ENCODE data around the gene DHRS7B. TPM values are rescaled to one million over a fixed set of nuclear protein-coding genes. Genes with fewer than 3 reads are reported as not detected.
"Not testable (repeated sequence)": the region's sequence is repeated elsewhere in the genome, so short reads cannot be mapped to it uniquely, and the experiment has no call there.

The DHRS7B gene
- polyA plus RNA-seq, 1 of the 3 experiments (the other 2 are of a cell fraction), result 17.8 TPM

DNA sequence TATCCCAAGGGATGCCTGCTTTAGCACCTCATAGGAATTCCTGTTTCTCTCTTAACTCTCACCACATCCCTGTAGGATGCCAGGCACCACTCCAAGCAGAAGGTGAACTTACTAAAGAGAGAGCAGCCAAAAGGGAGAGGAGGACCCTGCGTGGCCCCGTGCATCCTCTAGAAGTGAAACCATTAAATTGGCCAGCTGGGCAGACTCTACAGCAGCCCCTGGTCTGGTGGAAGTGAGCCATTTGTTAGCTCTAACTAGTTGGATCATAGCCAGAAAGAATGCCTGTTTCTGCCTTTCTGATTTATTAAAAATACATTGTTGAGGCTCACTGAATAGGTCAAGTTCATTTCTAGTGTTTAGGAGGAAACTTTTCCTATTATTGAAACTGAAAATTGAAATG lies 64.9 kb downstream of the DHRS7B start:
- H3F3A ChIP-seq (replicated peaks; ENCODE audit: insufficient read depth), result peaks cover 4% of the 10 kb centered on the region
- H3K27ac ChIP-seq (ENCODE audit: low read depth in 2 of 2, low read length in 1 of 2), result no peak overlapping the region
- DNase-seq, result peak; percentile 52
- H3K27me3 ChIP-seq (ENCODE audit: insufficient read depth), result no peaks in the 10 kb centered on the region
- peaks cover 0 to 2% of the 10 kb centered on the region in 2 experiments for H3K36me3 ChIP-seq (replicated peaks in 1 of 2; ENCODE audit: control insufficient read depth in 1 of 2, insufficient read depth in 2 of 2, low read length in 1 of 2)
- WGBS (ENCODE audit: low lambda C conversion rate), result 21% methylated on average over 2 of the region's 2 CpGs
- no peak overlapping the region for H3K9ac ChIP-seq
- POLR2A ChIA-PET, result no interaction called here
- H3K4me3 ChIP-seq (ENCODE audit: low read depth in 2 of 2, low read length in 1 of 2), result no peak overlapping the region
- CTCF ChIA-PET, result interaction anchor here (0.9 kb wide), 1 partner anchor 9 kb away, joined by 3 read pairs; no protein-coding TSS in a partner anchor
- TF ChIP-seq RCOR1 (IDR thresholded peaks at IDR 0.05; ENCODE audit: low read length) (no peak), MXI1 (IDR thresholded peaks at IDR 0.05; ENCODE audit: low read depth, low read length) (no peak), POLR2AphosphoS5 (IDR thresholded peaks at IDR 0.05; ENCODE audit: low read depth, low read length) (no peak), FOXJ3 (CRISPR knock-in tag; IDR thresholded peaks at IDR 0.05) (no peak), SMC3 (IDR thresholded peaks at IDR 0.05; ENCODE audit: low read depth, low read length) (no peak), TEAD4 (IDR thresholded peaks at IDR 0.05; ENCODE audit: borderline replicate concordance, insufficient read depth) (no peak), EP300 (IDR thresholded peaks at IDR 0.05; ENCODE audit: borderline replicate concordance in 1 of 2, low read depth in 1 of 2, low read length in 1 of 2) (no peak), NRF1 (IDR thresholded peaks at IDR 0.05; ENCODE audit: low read depth, low read length) (no peak), RFX5 (IDR thresholded peaks at IDR 0.05; ENCODE audit: low read length) (no peak), YY1 (IDR thresholded peaks at IDR 0.05; ENCODE audit: low read depth) (no peak), GABPA (IDR thresholded peaks at IDR 0.05; ENCODE audit: low read depth) (no peak), TCF12 (IDR thresholded peaks at IDR 0.05) (no peak), RXRA (IDR thresholded peaks at IDR 0.05; ENCODE audit: borderline replicate concordance, low read depth) (no peak), RAD21 (IDR thresholded peaks at IDR 0.05; ENCODE audit: low read length) (no peak), CHD2 (IDR thresholded peaks at IDR 0.05; ENCODE audit: low read length, partially characterized antibody) (no peak), EZH2phosphoT487 (IDR thresholded peaks at IDR 0.05; ENCODE audit: borderline replicate concordance, low read depth) (no peak)
- TF ChIP-seq, protein P1, sequence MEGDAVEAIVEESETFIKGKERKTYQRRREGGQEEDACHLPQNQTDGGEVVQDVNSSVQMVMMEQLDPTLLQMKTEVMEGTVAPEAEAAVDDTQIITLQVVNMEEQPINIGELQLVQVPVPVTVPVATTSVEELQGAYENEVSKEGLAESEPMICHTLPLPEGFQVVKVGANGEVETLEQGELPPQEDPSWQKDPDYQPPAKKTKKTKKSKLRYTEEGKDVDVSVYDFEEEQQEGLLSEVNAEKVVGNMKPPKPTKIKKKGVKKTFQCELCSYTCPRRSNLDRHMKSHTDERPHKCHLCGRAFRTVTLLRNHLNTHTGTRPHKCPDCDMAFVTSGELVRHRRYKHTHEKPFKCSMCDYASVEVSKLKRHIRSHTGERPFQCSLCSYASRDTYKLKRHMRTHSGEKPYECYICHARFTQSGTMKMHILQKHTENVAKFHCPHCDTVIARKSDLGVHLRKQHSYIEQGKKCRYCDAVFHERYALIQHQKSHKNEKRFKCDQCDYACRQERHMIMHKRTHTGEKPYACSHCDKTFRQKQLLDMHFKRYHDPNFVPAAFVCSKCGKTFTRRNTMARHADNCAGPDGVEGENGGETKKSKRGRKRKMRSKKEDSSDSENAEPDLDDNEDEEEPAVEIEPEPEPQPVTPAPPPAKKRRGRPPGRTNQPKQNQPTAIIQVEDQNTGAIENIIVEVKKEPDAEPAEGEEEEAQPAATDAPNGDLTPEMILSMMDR (IDR thresholded peaks at IDR 0.05), result no peak
- TF ChIP-seq, protein P2, sequence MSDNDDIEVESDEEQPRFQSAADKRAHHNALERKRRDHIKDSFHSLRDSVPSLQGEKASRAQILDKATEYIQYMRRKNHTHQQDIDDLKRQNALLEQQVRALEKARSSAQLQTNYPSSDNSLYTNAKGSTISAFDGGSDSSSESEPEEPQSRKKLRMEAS (IDR thresholded peaks at IDR 0.05; ENCODE audit: low read depth), result no peak
- TF ChIP-seq, protein P3, sequence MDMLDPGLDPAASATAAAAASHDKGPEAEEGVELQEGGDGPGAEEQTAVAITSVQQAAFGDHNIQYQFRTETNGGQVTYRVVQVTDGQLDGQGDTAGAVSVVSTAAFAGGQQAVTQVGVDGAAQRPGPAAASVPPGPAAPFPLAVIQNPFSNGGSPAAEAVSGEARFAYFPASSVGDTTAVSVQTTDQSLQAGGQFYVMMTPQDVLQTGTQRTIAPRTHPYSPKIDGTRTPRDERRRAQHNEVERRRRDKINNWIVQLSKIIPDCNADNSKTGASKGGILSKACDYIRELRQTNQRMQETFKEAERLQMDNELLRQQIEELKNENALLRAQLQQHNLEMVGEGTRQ (IDR thresholded peaks at IDR 0.05; ENCODE audit: borderline replicate concordance, low read depth, low read length), result no peak
- TF ChIP-seq, protein P4, sequence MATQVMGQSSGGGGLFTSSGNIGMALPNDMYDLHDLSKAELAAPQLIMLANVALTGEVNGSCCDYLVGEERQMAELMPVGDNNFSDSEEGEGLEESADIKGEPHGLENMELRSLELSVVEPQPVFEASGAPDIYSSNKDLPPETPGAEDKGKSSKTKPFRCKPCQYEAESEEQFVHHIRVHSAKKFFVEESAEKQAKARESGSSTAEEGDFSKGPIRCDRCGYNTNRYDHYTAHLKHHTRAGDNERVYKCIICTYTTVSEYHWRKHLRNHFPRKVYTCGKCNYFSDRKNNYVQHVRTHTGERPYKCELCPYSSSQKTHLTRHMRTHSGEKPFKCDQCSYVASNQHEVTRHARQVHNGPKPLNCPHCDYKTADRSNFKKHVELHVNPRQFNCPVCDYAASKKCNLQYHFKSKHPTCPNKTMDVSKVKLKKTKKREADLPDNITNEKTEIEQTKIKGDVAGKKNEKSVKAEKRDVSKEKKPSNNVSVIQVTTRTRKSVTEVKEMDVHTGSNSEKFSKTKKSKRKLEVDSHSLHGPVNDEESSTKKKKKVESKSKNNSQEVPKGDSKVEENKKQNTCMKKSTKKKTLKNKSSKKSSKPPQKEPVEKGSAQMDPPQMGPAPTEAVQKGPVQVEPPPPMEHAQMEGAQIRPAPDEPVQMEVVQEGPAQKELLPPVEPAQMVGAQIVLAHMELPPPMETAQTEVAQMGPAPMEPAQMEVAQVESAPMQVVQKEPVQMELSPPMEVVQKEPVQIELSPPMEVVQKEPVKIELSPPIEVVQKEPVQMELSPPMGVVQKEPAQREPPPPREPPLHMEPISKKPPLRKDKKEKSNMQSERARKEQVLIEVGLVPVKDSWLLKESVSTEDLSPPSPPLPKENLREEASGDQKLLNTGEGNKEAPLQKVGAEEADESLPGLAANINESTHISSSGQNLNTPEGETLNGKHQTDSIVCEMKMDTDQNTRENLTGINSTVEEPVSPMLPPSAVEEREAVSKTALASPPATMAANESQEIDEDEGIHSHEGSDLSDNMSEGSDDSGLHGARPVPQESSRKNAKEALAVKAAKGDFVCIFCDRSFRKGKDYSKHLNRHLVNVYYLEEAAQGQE (IDR thresholded peaks at IDR 0.05; ENCODE audit: low read depth, low read length), result no peak
- no peak overlapping the region for H3K4me2 ChIP-seq
- H3K79me2 ChIP-seq (ENCODE audit: insufficient read depth), result peaks cover 2% of the 10 kb centered on the region; the same call in 1 of the 2 replicates
- no peaks in the 10 kb centered on the region for H3K9me3 ChIP-seq
- no peak overlapping the region for H2AFZ ChIP-seq (ENCODE audit: low read depth)
- H3K9me2 ChIP-seq, result no peaks in the 10 kb centered on the region
- H4K20me1 ChIP-seq (ENCODE audit: insufficient read depth), result peaks cover under 1% of the 10 kb centered on the region; the same call in 1 of the 2 replicates
- peaks cover 0 to 17% of the 10 kb centered on the region in 2 experiments; a peak in 1 of 4 replicates for H3K4me1 ChIP-seq (ENCODE audit: control insufficient read depth in 1 of 2, insufficient read depth in 2 of 2, low read depth in 1 of 2, low read length in 1 of 2)

DNA sequence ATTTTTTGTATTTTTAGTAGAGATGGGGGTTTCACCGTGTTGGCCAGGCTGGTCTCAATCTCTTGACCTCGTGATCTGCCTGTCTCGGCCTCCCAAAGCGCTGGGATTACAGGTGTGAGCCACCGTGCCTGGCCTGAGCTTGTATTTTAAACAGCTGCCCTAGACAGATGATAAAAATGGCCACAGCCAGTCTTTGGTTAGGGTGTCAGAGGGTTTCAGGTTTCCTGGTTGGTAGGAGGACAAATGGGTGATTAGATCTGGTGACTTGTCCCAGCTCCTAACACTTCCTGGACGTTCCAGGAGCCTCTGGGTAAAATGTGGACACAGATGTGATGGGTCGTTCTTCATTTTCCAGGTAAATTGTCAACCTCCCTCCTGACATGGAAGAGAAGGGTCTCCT lies 65.7 kb downstream of the DHRS7B start:
- H3K4me3 ChIP-seq (ENCODE audit: low read depth in 2 of 2, low read length in 1 of 2); H3K27ac ChIP-seq (ENCODE audit: low read depth in 2 of 2, low read length in 1 of 2); H3F3A ChIP-seq (replicated peaks; ENCODE audit: insufficient read depth); H3K36me3 ChIP-seq (replicated peaks in 1 of 2; ENCODE audit: control insufficient read depth in 1 of 2, insufficient read depth in 2 of 2, low read length in 1 of 2); H2AFZ ChIP-seq (ENCODE audit: low read depth); POLR2A ChIA-PET; DNase-seq; H3K9me2 ChIP-seq; H3K9ac ChIP-seq; H3K9me3 ChIP-seq; H3K27me3 ChIP-seq (ENCODE audit: insufficient read depth); CTCF ChIA-PET; H3K4me2 ChIP-seq; H3K79me2 ChIP-seq (ENCODE audit: insufficient read depth); H4K20me1 ChIP-seq (ENCODE audit: insufficient read depth): not testable (repeated sequence)
- peaks cover 0 to 17% of the 10 kb centered on the region in 2 experiments; a peak in 1 of 4 replicates for H3K4me1 ChIP-seq (ENCODE audit: control insufficient read depth in 1 of 2, insufficient read depth in 2 of 2, low read depth in 1 of 2, low read length in 1 of 2)
- WGBS (ENCODE audit: low lambda C conversion rate), result 99% methylated on average over 7 of the region's 7 CpGs

Measured in SK-N-SH (cell line).